Astrocyte of the spinal cord (primary cell): ENCODE measurements around the gene SNAP25.

Experiments used
- DNase-seq: peaks from one replicate; pipeline ENCODE4 v3.0.0; 2011; ENCODE audit warnings: low read depth, low spot score
- H3K4me3 ChIP-seq: 2 replicates; pipeline ENCODE4 v1.5.1; 2011; ENCODE audit warnings: low read depth, mild to moderate bottlenecking, low read length, moderate library complexity
- CTCF ChIP-seq: IDR thresholded peaks from 2 replicates; pipeline ENCODE4 v1.5.1; 2012; ENCODE audit warnings: low read depth, mild to moderate bottlenecking, low read length, inconsistent platforms
- in situ Hi-C: cut with HindIII; loops from 2 replicates; pipeline ENCODE4 v1.10.0; 2017; ENCODE audit warnings: low sequenced_read_pairs

Gene SNAP25

GRCh38 chr20:10297223-10297622 is 78.6 kb downstream of the SNAP25 start:
- in situ Hi-C loops, result no loop called here
- H3K4me3 ChIP-seq, result no peak overlapping the region
- no peak for TF ChIP-seq CTCF
- DNase-seq, result no peak

- in situ Hi-C loops, result no loop called here
- no peak overlapping the region for H3K4me3 ChIP-seq
- peak; percentile 35 for DNase-seq
- TF ChIP-seq CTCF, result no peak
Measured at GRCh38 chr20:10297684-10298240, 79.1 kb downstream of the SNAP25 start.

GRCh38 chr20:10300582-10301446 is 82.2 kb downstream of the SNAP25 start:
- no peak overlapping the region for H3K4me3 ChIP-seq
- TF ChIP-seq CTCF, result no peak

GRCh38 chr20:10303852-10304251 is 85.2 kb downstream of the SNAP25 start:
- H3K4me3 ChIP-seq, result no peak overlapping the region
- TF ChIP-seq CTCF, result no peak
- DNase-seq, result no peak
- in situ Hi-C loops, result no loop called here

More at GRCh38 chr20:10300582-10301446, 82.2 kb downstream of the SNAP25 start:
- in situ Hi-C loops, result no loop called here
- no peak for DNase-seq

- TF ChIP-seq CTCF, result no peak
- no peak for DNase-seq
- no peak overlapping the region for H3K4me3 ChIP-seq
- in situ Hi-C loops, result no loop called here
Measured at GRCh38 chr20:10304471-10305046, 85.9 kb downstream of the SNAP25 start.

- H3K4me3 ChIP-seq, result no peak overlapping the region
- no peak for TF ChIP-seq CTCF
- in situ Hi-C loops, result no loop called here
- DNase-seq, result peak; percentile 88
Measured at GRCh38 chr20:10306440-10307358, 88.1 kb downstream of the SNAP25 start.
